Measurements from ENCODE around the gene GUCD1.

GRCh38 chr22:24497841-24498258 is 57.1 kb downstream of the GUCD1 start:
- TF ChIP-seq POLR2A (IDR thresholded peaks at IDR 0.05; ENCODE audit: extremely low read depth, insufficient read length) (no peak), CTCF (IDR thresholded peaks at IDR 0.05; ENCODE audit: low read depth, low read length) (no peak)

Measured in NB4 (cell line).